GM12874 (cell line): Measurements from ENCODE around the gene SETD2.

Experiments used
- CTCF ChIP-seq: IDR thresholded peaks from 2 replicates; pipeline ENCODE4 v1.5.1; 2011; ENCODE audit warnings: low read depth, mild to moderate bottlenecking, control low read depth, low read length, moderate library complexity; ENCODE audit not compliant: insufficient read depth

Gene SETD2

GRCh38 chr3:47003056-47003410 lies 160.9 kb downstream of the SETD2 start:
- no peak for TF ChIP-seq CTCF

DNA sequence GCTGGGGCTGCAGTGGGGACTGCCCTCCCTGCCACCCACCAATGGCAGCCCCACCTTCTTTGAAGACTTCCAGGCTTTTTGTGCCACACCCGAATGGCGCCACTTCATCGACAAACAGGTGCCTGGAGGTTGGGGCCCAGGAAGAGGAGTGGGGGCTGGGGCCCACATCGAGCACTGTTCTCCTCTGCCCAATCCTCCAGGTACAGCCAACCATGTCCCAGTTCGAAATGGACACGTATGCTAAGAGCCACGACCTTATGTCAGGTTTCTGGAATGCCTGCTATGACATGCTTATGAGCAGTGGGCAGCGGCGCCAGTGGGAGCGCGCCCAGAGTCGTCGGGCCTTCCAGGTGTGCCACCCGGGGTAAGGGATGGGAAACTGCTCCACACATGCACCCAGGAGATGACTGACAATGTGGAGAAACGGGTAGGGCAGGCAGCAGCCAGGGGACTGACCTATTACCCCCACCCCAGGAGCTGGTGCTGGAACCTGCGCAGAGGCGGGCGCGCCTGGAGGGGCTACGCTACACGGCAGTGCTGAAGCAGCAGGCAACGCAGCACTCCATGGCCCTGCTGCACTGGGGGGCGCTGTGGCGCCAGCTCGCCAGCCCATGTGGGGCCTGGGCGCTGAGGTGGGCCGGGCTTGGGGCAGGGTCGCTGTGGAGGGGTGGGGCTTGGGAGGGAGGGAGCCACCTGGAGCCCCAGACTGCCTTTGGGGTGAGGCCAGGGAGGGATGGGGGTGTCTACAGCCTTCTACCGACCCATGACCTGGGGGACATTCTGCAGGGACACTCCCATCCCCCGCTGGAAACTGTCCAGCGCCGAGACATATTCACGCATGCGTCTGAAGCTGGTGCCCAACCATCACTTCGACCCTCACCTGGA lies 161.5 kb downstream of the SETD2 start:
- 0 out of 2 replicates have a peak, but pooled peaks have one; percentile 15 for TF ChIP-seq CTCF

DNA sequence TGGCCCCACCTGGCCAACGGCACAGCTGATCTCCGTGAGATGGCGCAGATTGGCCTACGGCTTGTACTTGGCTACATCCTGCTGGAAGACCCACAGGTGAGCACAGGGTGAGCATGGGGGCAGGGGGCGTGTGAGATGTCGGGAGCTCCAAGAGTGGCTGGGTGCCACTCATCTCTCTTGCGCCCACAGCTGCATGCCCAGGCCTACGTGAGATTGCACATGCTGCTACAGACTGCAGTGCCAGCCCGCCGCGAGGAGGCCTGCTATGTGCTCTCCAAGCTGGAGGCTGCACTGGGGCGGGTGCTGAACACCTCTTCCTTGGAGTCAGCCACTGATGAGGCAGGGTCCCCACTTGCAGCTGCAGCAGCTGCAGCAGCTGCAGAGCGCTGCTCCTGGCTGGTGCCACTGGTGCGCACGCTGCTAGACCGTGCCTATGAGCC lies 162.2 kb downstream of the SETD2 start:
- no peak for TF ChIP-seq CTCF

- no peak for TF ChIP-seq CTCF
Observed at GRCh38 chr3:47000922-47001730, 162.8 kb downstream of the SETD2 start.

- no peak for TF ChIP-seq CTCF
Observed at GRCh38 chr3:47000198-47000815, 163.6 kb downstream of the SETD2 start.

DNA sequence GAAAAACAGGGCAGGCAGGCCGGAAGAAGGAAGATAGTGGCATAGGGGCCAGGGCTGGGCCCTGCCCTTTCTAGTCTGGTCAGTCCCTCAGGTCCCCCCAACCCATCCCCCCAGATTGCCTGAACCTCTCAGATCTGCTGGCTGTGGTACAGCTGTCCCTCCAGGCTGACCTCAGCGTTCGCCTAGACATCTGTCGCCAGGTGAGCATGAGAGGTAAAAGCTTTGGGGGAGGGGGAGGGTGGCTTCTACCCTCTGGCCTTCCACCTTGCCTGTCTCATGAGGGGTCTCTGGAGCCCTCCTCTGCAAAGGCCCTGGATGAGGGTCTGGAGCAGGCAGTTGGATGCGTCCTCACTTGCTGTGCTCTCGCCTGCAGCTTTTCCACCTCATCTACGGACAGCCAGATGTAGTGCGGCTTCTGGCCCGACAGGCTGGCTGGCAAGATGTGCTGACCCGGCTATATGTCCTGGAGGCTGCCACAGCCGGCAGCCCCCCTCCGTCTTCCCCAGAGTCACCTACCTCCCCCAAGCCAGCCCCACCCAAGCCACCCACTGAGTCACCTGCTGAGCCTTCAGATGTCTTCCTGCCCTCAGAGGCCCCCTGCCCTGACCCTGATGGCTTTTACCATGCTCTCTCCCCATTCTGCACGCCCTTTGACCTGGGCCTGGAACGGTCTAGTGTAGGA lies 164.3 kb downstream of the SETD2 start:
- no peak for TF ChIP-seq CTCF
